ENCODE measurements around the gene GRIK3. TPM values are rescaled to one million over a fixed set of nuclear protein-coding genes. Genes with fewer than 3 reads are reported as not detected.

GRIK3 gene
- total and polyA plus RNA-seq, 2 donors (not counting 1 experiment from before 2014, with no cell fraction given), result not detected

DNA sequence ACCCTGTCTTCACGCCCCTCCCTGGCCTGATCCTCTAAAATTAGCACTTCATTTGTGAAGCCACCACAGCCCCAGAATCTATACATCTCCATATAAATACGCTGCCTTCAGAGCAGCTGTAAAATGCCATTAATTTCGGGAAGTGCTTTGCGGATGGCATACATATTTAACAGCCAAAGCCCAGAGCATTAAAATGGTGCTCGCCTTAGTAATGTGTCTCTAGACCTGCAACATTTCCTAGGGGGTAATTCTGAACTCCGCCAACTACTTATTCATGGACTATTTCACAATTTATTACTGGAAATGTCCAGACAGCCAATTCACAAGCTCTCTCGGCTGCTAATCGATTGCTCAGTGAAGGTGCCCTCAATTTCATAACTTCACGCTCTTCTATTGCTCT lies 189.4 kb downstream of the GRIK3 start:
- Histone ChIP-seq H3K27me3 (ENCODE audit: control insufficient read depth, insufficient read depth, low read length) (no peaks in the 10 kb centered on the region), H3K27ac (ENCODE audit: insufficient read depth, low read length) (no peak overlapping the region), H3K9ac (ENCODE audit: insufficient read depth, low read length) (no peak overlapping the region), H3K36me3 (ENCODE audit: control insufficient read depth, insufficient read depth, low read length) (no peaks in the 10 kb centered on the region), H3K4me1 (ENCODE audit: control insufficient read depth, extremely low read depth, insufficient read depth, low read length) (no peaks in the 10 kb centered on the region), H3K9me3 (ENCODE audit: control insufficient read depth, insufficient read depth, low read depth, low read length) (no peaks in the 10 kb centered on the region), H4K20me1 (ENCODE audit: control insufficient read depth, extremely low read depth, insufficient read depth, low read length) (no peaks in the 10 kb centered on the region), H3K4me2 (ENCODE audit: extremely low read depth, insufficient read depth, low read length) (no peak overlapping the region), H3K79me2 (ENCODE audit: control insufficient read depth, insufficient read depth, low read length) (no peaks in the 10 kb centered on the region), H2AFZ (ENCODE audit: low read length) (no peak overlapping the region), H3K4me3 (replicated peaks in 1 of 4; ENCODE audit: control extremely low read depth in 1 of 4, insufficient read depth in 1 of 4, low read depth in 3 of 4, low read length in 4 of 4) (no peak overlapping the region)
- no peak for DNase-seq (ENCODE audit: low read depth in 2 of 2)
- no peak for TF ChIP-seq EZH2 (IDR thresholded peaks at IDR 0.05; ENCODE audit: low read length, missing control alignments)
- TF ChIP-seq, protein P1, sequence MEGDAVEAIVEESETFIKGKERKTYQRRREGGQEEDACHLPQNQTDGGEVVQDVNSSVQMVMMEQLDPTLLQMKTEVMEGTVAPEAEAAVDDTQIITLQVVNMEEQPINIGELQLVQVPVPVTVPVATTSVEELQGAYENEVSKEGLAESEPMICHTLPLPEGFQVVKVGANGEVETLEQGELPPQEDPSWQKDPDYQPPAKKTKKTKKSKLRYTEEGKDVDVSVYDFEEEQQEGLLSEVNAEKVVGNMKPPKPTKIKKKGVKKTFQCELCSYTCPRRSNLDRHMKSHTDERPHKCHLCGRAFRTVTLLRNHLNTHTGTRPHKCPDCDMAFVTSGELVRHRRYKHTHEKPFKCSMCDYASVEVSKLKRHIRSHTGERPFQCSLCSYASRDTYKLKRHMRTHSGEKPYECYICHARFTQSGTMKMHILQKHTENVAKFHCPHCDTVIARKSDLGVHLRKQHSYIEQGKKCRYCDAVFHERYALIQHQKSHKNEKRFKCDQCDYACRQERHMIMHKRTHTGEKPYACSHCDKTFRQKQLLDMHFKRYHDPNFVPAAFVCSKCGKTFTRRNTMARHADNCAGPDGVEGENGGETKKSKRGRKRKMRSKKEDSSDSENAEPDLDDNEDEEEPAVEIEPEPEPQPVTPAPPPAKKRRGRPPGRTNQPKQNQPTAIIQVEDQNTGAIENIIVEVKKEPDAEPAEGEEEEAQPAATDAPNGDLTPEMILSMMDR (conservative IDR thresholded peaks at IDR 0.05 in 1 of 2, IDR thresholded peaks at IDR 0.05 in 1 of 2; ENCODE audit: low read depth in 1 of 2, low read length in 2 of 2), result no peak

DNA sequence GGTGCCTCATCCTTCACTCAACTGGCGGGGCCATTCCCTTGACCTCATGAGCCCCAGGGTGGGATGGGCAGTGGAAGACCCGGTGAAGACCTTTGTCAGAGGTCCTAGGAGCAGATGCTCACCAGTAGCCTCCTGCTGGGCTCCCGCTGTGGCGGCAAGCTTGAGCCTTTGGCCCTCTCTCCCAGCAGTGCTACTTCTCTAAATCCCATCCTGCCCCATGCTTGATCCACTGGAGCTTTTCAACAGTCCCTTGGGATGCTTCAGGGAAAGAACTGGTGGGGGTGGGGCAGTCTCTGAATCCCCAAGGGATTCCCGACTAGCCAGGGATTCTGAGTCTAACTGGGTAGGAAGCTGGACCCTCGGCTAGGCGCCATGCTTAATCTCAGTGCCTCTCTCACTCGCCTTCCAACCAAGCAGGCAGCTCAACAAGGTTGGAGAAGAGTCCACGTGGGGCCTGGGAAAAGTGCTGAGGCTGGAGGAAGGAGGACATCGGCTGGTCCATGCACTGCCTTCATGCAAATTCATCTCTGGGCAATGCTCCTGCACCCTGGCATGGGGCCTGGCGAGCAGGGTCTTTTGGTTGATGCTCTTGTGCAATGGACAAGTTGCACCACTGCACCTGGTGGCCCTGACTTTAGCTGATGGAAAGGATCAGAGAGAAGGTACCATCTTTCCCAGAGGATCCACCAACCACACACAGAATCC lies 190.3 kb downstream of the GRIK3 start:
- no peak overlapping the region for H3K27ac ChIP-seq (ENCODE audit: insufficient read depth, low read length)
- H3K9ac ChIP-seq (ENCODE audit: insufficient read depth, low read length), result no peak overlapping the region
- H4K20me1 ChIP-seq (ENCODE audit: control insufficient read depth, extremely low read depth, insufficient read depth, low read length), result no peaks in the 10 kb centered on the region
- H3K4me1 ChIP-seq (ENCODE audit: control insufficient read depth, extremely low read depth, insufficient read depth, low read length), result no peaks in the 10 kb centered on the region
- TF ChIP-seq, protein P1 (conservative IDR thresholded peaks at IDR 0.05 in 1 of 2, IDR thresholded peaks at IDR 0.05 in 1 of 2; ENCODE audit: low read depth in 1 of 2, low read length in 2 of 2), result no peak
- TF ChIP-seq EZH2 (IDR thresholded peaks at IDR 0.05; ENCODE audit: low read length, missing control alignments), result no peak
- no peak overlapping the region for H3K4me3 ChIP-seq (replicated peaks in 1 of 4; ENCODE audit: control extremely low read depth in 1 of 4, insufficient read depth in 1 of 4, low read depth in 3 of 4, low read length in 4 of 4)
- H3K79me2 ChIP-seq (ENCODE audit: control insufficient read depth, insufficient read depth, low read length), result no peaks in the 10 kb centered on the region
- H2AFZ ChIP-seq (ENCODE audit: low read length), result no peak overlapping the region
- DNase-seq (ENCODE audit: low read depth in 2 of 2), result no peak
- H3K27me3 ChIP-seq (ENCODE audit: control insufficient read depth, insufficient read depth, low read length), result no peaks in the 10 kb centered on the region
- no peaks in the 10 kb centered on the region for H3K36me3 ChIP-seq (ENCODE audit: control insufficient read depth, insufficient read depth, low read length)
- no peak overlapping the region for H3K4me2 ChIP-seq (ENCODE audit: extremely low read depth, insufficient read depth, low read length)
- no peaks in the 10 kb centered on the region for H3K9me3 ChIP-seq (ENCODE audit: control insufficient read depth, insufficient read depth, low read depth, low read length)

- no peak overlapping the region for H3K4me2 ChIP-seq (ENCODE audit: extremely low read depth, insufficient read depth, low read length)
- no peaks in the 10 kb centered on the region for H3K4me1 ChIP-seq (ENCODE audit: control insufficient read depth, extremely low read depth, insufficient read depth, low read length)
- H3K9me3 ChIP-seq (ENCODE audit: control insufficient read depth, insufficient read depth, low read depth, low read length), result no peaks in the 10 kb centered on the region
- H3K9ac ChIP-seq (ENCODE audit: insufficient read depth, low read length), result no peak overlapping the region
- H2AFZ ChIP-seq (ENCODE audit: low read length), result no peak overlapping the region
- H3K4me3 ChIP-seq (replicated peaks in 1 of 4; ENCODE audit: control extremely low read depth in 1 of 4, insufficient read depth in 1 of 4, low read depth in 3 of 4, low read length in 4 of 4), result no peak overlapping the region
- no peaks in the 10 kb centered on the region for H3K36me3 ChIP-seq (ENCODE audit: control insufficient read depth, insufficient read depth, low read length)
- no peak overlapping the region for H3K27ac ChIP-seq (ENCODE audit: insufficient read depth, low read length)
- no peaks in the 10 kb centered on the region for H4K20me1 ChIP-seq (ENCODE audit: control insufficient read depth, extremely low read depth, insufficient read depth, low read length)
- H3K27me3 ChIP-seq (ENCODE audit: control insufficient read depth, insufficient read depth, low read length), result no peaks in the 10 kb centered on the region
- no peak for DNase-seq (ENCODE audit: low read depth in 2 of 2)
- H3K79me2 ChIP-seq (ENCODE audit: control insufficient read depth, insufficient read depth, low read length), result no peaks in the 10 kb centered on the region
- TF ChIP-seq EZH2 (IDR thresholded peaks at IDR 0.05; ENCODE audit: low read length, missing control alignments), result no peak
- TF ChIP-seq, protein P1 (conservative IDR thresholded peaks at IDR 0.05 in 1 of 2, IDR thresholded peaks at IDR 0.05 in 1 of 2; ENCODE audit: low read depth in 1 of 2, low read length in 2 of 2), result no peak
Measured at GRCh38 chr1:36843027-36843426, 191.3 kb downstream of the GRIK3 start.

Measured in fibroblast of lung (primary cell).